Adrenal gland (tissue), 5 donors: ENCODE measurements around the gene GASK1A.

Experiments used
- CTCF ChIP-seq, 6 experiments: fragments of 450-650 bp in 4 of 6; fragments of 200-600 bp in 2 of 6; sonication (generic) in 1 of 6; IDR thresholded peaks; 1 replicate in 5 of 6; 2 replicates in 1 of 6; pipeline versions ENCODE4 v1.5.1 to v1.8.0; 2016 to 2021; ENCODE audit warnings: antibody characterized with exemption in 6 of 6, mild to moderate bottlenecking in 2 of 6, moderate library complexity in 1 of 6
- POLR2A ChIP-seq, 2 donors: fragments of 450-650 bp; IDR thresholded peaks; one replicate each; pipeline ENCODE4 v1.6.1; 2017; ENCODE audit warnings: antibody characterized with exemption in 2 of 2, mild to moderate bottlenecking in 2 of 2, moderate library complexity in 1 of 2
- donor health status: DM: no; HTN: no; CAD: no.

DNA sequence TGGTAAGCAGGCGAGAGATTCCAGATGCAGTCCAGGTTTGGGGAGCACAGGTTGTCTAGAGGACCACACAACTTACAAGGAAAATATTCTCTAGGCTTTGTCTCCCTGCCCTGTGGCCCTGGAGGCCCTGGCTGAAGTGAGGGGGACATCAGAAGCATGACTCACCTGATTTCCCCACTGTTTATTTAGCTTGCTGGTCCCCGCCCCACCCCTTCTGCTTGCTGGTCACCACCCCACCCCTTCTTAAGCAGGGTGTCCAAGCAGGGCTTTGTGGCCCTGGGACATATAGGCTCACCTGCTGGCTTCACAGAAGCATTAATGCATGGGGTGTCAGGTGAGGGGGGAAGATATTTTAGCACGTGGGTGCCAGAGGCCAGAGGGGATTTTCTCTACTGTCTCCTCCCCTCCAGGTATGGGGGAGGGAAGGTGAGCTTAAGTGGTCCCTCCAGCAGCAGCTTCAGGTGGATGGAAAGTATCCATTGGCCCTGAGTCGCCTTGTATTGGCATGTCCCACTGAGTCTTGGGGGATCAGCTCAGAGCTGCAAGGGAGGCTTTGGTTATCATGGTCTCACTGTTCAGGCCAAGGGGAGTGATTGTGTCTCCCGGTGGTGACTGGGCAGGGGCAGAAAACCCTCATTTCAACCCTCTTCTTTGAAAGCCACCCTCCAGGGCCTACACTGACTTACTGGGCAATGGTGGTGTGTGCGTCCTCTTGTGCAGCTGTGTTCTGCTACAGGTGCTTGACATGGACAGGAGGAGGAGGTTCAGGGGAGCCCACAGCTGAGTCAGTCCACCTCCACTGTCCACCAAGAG, 49.8 kb downstream of the GASK1A start:
- no peak for TF ChIP-seq CTCF (IDR thresholded peaks at IDR 0.05)
- no peak for TF ChIP-seq POLR2A (IDR thresholded peaks at IDR 0.05)
